Iris pigment epithelial cell (primary cell): ENCODE data around the gene AHI1.
"Not testable (repeated sequence)": the region's sequence is repeated elsewhere in the genome, so short reads cannot be mapped to it uniquely, and the experiment has no call there.

Source experiments
- DNase-seq: peaks from one replicate; pipeline ENCODE4 v3.0.0-alpha.2; 2011; ENCODE audit warnings: low read depth

Gene AHI1

GRCh38 chr6:135505648-135506047, 8.1 kb upstream of the AHI1 start:
- DNase-seq, result no peak

DNA sequence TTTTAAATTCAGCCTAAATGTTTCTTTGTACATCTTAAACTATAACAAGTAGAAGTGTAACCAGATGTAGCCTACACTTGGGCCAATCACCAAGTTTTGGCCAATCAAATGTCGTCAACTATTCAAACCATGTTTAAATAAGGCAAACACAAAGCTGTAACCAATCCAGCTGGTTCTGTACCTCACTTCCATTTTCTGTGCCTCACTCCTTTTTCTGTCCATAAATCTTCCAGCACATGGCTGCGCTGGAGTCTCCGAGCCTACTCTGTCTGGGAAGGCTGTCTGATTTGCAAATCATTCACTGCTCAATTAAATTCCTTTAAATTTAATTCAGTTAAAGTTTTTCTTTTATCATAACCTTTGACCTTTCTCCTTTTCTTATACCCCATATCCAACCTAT, 7.7 kb upstream of the AHI1 start:
- DNase-seq, result no peak

DNA sequence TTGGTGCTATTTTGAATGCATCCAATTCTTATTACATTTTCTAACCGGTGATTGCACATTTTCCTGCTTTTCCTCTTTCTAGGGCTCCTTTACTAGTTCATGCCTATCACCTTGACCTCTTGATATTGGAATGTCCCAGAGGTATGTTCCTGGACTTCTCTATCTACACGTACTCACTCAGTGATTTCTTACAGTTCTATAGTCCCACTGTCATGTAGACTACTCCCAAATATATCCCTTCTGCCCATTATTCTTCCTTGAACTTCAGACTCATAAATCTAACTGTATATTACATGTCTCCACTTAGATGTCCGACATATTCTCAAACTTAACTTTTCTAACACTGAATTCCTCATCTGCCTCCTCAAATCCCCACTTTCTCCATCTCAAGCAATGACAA, 7.2 kb upstream of the AHI1 start:
- no peak for DNase-seq

DNA sequence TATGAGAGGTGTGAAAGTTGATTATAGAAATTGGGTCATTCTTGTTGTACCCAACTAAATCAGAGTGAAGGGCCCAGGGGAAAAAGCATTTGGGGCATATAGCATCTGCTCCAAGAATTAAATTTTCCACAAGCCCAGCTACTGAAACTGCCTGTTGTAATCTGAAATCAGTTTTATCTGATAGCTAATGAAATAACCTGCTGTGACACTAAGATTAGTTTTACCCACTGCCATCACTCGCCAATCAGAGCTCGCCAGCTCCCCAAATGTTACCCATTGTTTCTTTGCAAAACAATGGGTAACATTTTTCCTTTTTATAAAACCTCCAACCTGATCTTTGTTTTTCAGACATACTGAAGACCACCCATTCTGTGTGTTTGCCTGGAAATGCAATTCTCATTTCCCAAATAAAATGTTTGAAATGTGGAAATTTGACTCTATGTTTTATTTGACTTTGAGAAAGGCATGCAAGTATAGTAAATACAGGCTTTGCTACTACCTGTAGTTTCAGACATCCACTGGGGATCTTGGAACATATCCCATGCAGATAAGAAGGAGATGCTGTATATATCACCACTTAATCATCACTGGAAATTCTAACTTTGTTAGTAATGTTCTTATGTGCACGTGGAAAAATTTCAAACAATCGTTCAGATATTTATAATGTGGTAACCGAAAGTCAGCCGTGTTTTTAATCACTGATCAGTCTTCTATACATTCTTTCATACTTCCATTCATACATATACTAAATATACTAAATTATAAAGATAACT, 6.3 kb upstream of the AHI1 start:
- DNase-seq, result peak; percentile 41

GRCh38 chr6:135499441-135500340, 2.2 kb upstream of the AHI1 start:
- DNase-seq, result no peak

GRCh38 chr6:135498185-135498841, 773 bp upstream of the AHI1 start:
- peak; percentile 95 for DNase-seq

GRCh38 chr6:135496800-135497411, 634 bp downstream of the AHI1 start:
- DNase-seq, result no peak

GRCh38 chr6:135493218-135493961, 4.2 kb downstream of the AHI1 start:
- DNase-seq, result peak; percentile 86

DNA sequence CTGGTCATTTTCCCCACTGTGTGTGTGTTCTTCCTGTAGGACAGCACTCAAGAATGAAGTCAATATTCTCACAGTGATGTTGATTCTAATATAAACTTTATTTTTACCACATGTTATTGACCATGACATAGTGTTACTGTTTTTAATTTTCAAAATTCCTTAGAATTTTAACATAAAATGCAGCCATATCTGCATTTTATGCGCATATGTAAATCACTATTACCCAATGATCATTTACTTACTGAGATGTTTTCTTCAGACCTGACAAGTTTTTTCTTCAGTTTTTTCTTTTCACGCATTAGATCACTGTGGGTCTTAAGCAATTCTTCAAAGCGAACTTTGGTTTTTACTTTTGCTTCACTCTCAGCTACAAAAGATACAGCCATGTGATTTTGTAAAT, 7.2 kb downstream of the AHI1 start:
- DNase-seq, result no peak

- DNase-seq, result peak; percentile 84
Measured at GRCh38 chr6:135488023-135488422, 9.5 kb downstream of the AHI1 start.

GRCh38 chr6:135483903-135484302, 13.6 kb downstream of the AHI1 start:
- not testable (repeated sequence) for DNase-seq

GRCh38 chr6:135481783-135482369, 15.7 kb downstream of the AHI1 start:
- DNase-seq, result no peak

- DNase-seq, result no peak
Measured at GRCh38 chr6:135479601-135480000, 17.9 kb downstream of the AHI1 start.

DNA sequence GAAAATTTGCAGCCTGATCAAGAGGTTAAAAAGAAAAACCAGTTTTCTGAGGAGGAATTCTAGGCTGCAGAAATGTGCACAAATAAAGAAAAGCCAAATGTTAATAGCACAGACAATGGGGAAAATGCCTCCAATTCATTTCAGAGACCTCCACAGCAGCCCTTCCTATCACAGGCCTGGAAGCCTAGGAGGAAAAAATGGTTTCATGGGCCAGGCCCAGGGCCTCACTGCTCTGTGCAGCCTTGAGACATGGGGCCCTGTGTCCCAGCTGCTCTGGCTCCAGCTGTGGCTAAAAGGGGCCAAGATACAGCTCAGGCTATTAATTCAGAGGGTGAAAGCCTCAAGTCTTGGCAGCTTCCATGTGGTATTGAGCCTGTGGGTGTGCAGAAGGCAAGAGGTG, 18.9 kb downstream of the AHI1 start:
- no peak for DNase-seq

- no peak for DNase-seq
Measured at GRCh38 chr6:135475292-135475886, 22.2 kb downstream of the AHI1 start.

DNA sequence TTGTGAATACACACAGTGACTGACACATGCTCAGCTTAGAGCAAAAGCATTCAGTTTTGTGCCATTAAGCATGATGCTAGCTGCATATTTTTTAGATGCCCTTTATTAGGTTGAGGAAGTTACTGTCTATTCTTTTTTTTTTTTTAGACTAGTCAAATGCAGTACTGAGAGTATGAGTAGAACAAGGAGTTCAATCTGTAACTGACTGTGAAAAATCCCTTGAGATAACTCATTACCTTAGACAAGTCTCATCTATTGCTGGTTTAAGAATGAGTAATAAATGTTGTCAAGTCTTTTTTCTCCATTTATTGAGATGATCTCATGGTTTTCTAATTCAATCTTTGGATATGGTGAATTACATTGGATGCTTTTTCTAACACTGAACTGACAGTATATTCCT, 23.2 kb downstream of the AHI1 start:
- no peak for DNase-seq

GRCh38 chr6:135465903-135466302, 31.6 kb downstream of the AHI1 start:
- DNase-seq, result no peak

DNA sequence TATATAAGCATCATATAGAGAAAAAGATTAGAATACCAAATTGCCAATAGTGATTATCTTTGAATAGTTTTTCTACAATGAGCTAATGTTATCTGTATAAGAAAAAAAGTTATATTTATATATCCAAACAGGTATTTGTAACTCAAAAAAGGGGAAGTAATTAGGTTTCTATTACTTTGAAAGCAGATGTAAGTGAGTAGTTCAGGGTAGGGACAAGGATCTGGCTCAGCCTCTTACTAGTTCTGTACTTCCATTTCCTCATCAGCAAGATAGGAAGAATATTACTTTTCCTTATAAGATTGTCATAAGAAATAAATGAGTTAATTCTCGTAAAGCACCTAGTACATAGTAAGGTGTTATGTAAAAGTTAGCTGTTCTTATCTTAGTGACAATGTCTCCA, 32.2 kb downstream of the AHI1 start:
- no peak for DNase-seq

GRCh38 chr6:135464634-135465033, 32.9 kb downstream of the AHI1 start:
- no peak for DNase-seq

DNA sequence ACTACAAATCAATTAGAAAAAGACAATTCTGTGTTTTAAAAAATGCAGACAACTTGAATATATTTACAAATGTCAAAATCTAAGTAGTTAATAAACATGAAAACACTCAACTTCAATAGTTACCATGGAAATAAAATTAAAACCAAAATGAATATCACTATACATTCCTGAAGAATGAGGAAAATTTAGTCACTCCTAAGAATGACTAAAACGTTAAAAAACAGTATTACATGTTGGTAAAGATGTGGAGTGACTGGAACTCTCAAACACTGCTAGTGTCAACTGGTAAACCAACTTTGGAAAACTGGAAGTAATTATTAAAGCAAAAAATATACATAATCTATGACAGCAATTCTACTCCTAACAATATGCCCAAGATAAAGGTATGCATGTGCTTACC, 36.3 kb downstream of the AHI1 start:
- peak; percentile 2 for DNase-seq

GRCh38 chr6:135458051-135458450, 39.5 kb downstream of the AHI1 start:
- no peak for DNase-seq
